ENCODE results near the gene KIAA1549.

GRCh38 chr7:138911007-138911406 is 70.2 kb downstream of the KIAA1549 start:
- no peak for TF ChIP-seq CTCF (conservative IDR thresholded peaks at IDR 0.05)
- no peak for TF ChIP-seq EZH2 (IDR thresholded peaks at IDR 0.05; ENCODE audit: low read depth)
